HG03108 (cell line): Measurements from ENCODE around the gene SARM1.

Source experiments
- ATAC-seq: cut with Tn5 transposase; IDR thresholded peaks from one replicate; pipeline ENCODE4 v1.9.1; 2021; ENCODE audit warnings: moderate library complexity; ENCODE audit not compliant: unreplicated experiment

SARM1 gene

GRCh38 chr17:28392491-28392890 lies 21.0 kb downstream of the SARM1 start:
- no peak for ATAC-seq

DNA sequence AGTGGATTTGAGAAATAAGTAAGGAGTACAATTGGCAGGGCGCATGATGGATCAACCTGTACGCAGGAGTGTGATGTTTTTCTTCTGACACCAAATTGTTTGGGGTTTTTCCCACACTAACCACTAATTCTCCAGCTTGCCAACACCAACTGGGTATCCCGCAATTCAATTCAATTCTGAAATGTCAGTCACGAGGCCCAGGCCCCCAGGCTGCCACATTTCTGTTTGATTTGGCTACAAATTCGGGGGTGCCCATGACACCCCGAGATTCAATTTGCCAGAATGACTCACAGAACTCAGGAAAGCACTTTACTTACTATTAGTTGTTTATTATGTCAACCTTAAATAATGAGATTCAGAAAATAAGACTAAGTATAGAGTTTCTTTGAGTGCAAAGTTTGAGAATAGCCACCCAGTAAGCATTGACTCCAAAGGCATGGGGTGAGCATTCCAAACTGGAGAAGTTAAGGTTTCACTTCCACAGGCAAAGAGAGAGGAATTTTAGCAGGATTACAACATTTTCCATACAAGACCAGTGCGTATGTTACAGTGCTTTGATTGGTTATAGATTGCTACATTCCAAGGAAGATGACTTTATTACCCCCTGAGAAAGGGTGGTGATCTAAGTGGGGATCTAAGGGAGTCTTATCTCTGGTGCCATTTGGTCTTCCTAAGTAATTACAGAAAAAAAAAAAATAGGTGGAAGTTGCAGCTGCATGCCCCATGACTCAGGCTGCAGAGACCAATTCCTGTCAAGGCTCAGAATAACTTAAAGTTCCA lies 23.0 kb downstream of the SARM1 start:
- ATAC-seq: no peak

GRCh38 chr17:28395426-28395825 lies 23.9 kb downstream of the SARM1 start:
- ATAC-seq: no peak

DNA sequence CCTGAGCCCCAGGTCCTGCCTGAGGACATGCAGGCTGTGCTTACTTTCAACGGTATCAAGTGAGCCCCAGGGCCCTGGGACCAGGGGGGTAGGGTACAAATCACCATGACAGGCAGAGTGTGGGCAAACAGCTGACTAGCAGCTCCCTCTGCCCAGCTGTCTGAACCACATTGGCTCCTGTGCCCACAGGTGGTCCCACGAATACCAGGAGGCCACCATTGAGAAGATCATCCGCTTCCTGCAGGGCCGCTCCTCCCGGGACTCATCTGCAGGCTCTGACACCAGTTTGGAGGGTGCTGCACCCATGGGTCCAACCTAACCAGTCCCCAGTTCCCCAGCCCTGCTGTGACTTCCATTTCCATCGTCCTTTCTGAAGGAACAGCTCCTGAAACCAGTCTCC lies 24.5 kb downstream of the SARM1 start:
- ATAC-seq: no peak

DNA sequence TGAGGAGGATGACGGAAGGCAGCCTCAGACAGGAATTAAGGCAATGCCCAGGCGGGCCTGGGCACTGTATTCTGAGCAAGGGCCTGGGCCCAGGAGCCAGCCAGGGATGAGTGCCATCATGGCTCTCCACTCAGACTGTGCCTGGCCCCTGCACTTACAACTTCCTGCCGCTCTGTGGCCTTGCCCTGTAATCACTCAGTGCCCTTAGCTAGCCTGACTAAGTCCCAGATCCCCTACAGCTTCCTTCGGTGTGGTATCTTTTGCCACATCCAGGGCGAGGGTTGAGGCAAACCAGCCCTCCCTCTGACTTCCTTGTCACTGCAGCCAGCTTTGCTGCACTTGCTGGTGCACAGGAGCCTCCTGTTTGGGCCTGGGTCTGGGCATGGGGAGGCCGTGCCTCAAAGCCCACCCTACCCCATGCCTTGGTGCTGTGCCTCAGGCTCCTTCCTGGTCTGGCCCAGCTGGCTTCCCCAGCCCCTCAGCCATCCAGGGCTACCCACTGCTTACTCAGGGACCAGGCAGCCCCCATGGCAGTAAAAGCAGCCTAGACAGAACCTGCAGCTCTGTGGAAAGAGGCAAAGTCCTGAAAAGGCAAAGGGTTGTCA lies 25.2 kb downstream of the SARM1 start:
- ATAC-seq: no peak

- ATAC-seq: no peak
Observed at GRCh38 chr17:28397275-28397674, 25.8 kb downstream of the SARM1 start.

DNA sequence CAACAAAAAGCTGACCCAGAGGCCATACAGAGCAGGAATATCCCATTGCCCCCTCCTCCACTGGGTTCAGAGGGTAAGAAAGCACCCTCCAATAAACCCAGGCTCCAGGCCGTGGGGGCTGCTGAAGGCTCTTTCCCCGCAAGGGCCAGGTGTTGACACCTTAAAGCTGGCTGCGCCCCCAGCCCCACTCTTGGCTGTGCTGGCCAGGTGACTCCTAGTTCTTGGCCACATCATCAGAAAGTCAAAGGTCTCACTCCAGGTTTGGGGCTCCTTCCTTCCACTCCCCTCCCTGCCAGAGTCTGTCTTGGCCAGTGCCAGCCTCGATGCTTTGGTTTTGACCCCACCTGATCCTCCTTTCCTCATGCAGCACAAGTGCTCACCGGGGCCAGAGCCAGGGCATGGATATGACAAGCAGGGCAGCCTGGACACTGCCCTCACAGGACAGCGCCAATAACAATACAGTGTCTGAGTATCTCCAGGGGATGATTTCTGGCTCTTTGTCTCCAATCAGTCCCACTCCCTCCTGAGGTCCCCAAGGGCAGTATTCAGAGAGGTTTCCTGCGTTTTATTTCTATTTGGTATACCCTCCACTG lies 26.3 kb downstream of the SARM1 start:
- ATAC-seq: no peak

DNA sequence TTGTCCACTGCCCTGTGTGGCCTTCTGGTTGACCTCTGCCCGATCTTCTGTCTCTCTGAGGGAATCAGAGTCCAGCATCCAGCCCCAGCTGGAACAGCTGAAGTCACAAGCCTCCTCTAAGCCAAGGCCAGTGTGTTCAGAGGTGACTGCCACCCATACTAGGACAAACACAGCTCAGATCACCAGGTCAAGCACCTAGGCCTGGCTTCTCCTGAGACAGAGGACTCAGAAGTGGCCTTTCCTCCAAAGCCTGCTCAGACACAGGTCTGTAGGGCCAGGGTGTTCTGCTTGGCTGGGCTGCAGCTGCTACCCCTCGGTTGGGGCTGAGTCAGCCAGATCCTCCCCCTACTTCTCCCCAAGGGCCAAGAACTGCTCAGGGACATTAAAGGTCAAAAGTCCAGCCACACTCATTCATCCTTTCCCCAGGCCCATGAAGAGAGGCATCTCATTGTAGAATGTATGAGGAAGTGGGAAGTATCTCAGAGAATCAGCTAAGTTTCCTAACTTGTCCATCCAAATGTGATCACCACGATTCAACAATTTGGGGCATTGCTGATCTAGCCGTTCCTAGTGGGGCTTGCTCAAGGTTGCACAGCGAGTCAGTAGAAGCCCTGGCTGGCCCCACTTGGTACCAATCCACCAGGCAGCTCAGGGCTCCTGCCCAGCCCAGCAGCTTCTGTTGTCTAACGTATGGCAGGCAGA lies 26.9 kb downstream of the SARM1 start:
- no peak for ATAC-seq

DNA sequence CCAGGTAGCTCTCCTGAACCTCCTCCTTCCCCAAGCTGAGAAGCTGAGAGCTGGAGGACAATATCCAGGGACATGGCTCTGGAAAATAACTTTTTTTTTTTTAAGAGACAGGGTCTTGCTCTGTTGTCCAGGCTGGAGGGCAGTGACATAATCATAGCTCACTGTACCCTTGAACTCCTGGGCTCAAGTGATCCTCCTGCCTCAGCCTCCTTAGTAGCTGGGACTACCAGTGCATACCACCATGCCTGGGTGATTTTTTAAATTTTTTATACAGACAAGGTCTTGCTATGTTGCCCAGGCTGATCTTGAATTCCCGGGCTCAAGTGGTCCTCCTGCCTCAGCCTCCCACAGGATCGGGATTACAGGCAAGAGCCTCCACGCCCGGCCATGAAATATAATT lies 28.3 kb downstream of the SARM1 start:
- ATAC-seq: no peak

- no peak for ATAC-seq
Observed at GRCh38 chr17:28402224-28402630, 30.7 kb downstream of the SARM1 start.

DNA sequence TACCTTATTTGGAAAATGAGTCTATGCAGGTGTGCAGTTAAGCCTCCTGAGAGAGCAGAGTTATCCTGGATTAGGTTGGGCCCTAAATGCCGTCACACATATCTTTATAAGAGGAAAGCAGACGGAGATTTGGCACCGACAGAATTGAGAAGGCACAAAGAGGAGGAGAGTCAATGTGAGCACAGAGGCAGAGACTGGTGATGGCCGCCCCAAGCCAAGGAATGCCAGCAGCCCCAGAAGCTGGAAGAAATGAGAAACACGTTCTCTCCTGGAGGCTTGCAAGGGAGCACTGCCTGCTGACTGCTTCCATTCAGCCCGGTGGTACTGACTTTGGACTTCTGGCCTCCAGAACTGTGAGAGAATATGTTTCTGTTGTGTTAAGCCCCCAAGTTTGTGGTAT lies 31.4 kb downstream of the SARM1 start:
- ATAC-seq: no peak

- no peak for ATAC-seq
Observed at GRCh38 chr17:28404007-28404406, 32.5 kb downstream of the SARM1 start.

GRCh38 chr17:28404461-28404811 lies 32.9 kb downstream of the SARM1 start:
- ATAC-seq: no peak

DNA sequence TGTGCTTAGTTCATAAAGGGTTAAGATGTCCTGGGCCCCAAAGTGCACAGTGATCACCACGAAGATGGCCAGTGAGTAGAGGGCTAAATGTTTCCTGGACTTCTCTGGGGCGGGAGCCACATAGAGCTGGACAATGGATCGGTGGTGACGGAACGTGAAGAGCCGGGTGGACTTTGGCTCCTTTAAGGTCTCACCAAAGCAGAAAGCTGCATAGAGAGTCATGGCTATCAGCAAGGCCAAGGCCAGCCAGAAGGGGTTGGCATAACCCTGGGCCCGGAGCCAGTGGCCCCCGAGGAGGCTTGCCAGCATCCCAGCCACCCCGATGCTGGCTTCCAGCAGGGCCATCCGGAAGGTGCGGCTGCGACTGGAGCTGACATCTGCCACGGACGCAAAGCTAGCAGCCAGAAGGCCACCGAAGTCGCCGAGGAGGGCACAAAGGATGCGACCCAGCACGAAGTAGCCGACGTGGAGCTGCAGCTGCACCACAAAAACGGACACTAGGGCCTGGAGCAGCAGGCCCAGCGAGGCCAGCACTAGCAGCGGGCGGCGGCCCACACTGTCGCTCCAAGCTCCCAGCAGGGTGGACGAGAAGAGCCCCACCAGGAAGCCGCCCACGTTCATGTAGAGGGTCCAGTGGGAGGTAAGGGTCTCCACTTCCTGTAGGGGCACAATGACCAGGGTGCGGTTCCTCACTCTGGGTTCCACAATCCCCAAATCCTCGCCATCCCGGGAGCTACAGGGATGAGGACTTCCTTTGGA lies 33.5 kb downstream of the SARM1 start:
- ATAC-seq: no peak

- ATAC-seq: peak; percentile 66
Observed at GRCh38 chr17:28405632-28406472, 34.4 kb downstream of the SARM1 start, which contains the start of gene SLC46A1. TSS of gene SLC46A1 (minus strand) at chr17:28406212. CDS start at chr17:28406114, 98 bp downstream.

DNA sequence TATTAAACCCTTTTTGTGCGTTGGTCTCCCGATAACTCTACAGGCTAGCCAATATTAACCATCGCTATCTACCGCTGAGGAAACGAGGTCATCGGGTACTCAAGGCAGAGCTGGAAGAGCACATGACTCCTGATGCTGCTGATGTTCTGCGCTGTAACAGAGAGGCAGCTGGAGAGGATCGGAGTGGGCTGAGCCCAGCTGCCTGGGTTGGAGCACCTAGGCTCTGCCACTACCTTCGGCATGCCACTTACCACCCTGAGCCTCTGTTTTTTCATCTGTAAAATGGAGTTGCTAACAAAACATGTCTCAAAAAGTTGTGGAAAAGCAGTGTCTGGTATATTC lies 35.0 kb downstream of the SARM1 start:
- ATAC-seq: no peak

DNA sequence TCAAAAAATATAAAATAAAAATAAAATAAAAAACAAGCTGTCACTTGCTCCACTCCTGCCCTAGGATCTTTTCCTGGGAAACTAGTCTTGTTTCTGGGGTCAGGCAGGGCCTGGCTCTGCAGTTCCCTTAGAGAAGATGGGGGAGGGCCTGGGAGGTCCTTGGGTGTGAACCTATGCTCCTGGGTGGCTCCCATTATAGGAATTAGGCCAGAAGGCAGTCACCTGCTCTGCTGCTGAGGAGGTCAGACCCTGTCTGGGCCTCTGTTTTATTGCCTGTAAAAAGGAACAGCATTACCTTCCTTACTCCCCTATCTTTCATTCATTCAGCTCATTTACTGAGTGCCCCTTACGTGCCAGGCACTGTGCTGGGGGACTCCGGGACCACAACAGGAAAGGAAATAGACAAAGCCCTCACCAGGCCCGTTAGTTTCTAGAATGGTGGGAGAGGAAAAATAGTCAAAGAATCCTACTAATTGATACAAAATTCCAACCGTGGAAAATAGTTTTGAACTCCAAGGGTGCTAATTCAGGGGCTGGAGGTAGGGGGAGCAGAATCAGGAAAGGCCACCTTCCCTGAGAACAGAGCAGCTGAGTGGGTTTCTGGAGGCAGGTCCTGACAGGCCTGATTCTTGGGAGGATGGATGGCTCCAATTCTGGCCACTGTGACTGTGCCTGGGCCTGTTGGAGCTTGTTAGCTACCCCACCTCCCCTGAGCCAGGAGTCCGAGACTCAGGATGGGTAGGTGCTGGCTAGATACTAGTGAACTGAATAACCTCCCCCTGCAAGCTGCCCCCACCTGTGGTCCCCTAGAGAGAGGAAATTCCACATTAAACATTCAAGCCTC lies 35.9 kb downstream of the SARM1 start:
- ATAC-seq: no peak

GRCh38 chr17:28407974-28408306 lies 36.4 kb downstream of the SARM1 start:
- ATAC-seq: no peak

DNA sequence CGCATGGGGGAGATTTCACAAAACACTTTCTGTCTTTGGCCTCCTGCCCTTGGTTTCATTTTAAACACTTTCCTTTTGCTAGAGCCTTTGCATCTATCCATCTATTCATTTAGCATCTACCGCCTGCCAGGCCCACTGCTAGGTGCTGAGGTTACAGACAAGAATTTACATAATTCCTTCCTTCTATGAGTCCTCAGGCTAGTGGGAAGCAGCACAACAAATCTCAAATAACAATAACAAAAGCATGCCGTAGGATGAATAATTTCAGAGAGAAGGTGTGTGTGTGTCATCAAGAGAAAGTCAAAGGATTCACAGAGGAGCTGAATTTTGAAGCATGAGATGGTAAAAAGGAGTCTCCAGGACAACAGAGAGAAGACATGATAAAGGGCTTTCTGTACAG lies 40.6 kb downstream of the SARM1 start:
- no peak for ATAC-seq
